ENCODE measurements around the gene LAMB2.

Gene LAMB2

DNA sequence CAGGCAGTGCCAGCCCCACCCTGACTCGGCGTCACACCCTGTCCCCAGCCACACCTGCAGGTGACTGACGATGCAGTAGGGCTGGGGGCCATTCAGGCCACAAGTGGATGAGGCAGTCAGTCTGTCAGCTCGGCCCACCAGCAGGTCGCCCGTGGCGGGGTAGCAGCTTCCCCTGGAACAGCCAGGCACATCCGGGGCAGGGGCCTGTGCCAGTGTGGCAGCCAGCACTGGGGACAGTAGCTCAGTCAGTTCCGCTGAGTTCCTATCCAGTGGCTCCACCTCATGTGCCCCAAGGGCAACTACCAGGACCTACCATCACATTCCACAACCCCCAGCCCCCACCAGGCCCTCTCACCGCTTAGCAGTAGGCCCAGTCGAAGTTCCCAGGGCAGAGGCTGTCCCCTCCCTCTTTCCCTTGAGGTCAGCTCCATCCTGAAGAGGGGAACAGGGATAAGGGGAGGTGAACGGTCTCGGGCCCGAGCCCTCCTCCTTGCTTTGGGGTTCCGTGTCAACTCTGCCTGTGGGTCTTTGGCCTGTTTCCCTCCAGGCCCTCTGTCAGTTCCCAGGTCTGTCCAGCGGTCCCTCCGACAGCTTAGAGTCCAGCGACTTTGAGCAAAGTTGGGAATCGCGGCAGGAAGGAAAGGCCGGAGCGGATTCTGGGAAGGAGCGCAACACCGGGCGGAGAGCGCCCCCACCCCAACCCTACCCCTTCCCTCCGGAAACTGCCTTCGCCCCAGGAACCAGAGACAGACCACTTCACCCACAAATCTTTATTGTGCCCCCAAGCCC, at the start of gene LAMB2:
TSS of gene LAMB2 (minus strand) at position 614 of the 789 bp plus-strand sequence. CDS start at position 431, 183 bp downstream.
- no peak for DNase-seq

DNA sequence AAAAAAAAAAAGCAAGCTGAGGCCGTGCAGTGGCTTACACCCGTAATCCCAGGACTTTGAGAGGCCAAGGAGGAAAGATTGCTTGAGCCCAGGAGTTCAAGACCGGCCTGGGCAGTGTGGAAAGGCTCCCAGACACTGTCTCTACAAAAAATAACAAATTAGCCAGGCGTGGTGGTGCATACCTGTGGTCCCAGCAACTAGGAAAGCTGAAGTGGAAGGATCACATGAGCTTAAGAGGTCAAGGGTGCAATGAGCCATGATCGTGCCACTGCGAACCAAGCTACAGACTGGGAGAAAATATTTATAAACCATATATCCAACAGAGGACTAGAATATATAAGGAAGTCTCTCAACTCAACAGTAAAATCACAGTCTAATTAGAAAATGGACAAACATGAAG, 48.5 kb upstream of the LAMB2 start:
- DNase-seq: no peak

DNA sequence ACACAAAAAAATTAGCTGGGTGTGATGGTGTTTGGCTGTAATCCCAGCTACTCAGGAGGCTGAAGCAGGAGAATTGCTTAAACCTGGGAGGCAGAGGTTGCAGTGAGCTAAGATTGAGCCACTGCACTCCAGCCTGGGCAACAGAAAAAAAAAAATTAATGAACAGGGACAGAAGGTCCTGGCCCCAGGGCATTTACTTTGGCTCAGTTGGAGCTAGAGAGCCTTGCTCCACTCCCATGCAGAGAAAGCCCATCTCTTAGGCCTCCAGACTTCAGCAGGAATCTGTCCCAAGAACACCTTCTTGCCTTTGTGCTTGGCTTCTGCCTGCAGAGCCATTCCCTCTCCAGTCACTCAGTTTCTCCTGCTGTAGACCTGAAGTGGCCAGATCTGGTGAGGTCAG, 47.3 kb upstream of the LAMB2 start:
- DNase-seq: no peak

DNA sequence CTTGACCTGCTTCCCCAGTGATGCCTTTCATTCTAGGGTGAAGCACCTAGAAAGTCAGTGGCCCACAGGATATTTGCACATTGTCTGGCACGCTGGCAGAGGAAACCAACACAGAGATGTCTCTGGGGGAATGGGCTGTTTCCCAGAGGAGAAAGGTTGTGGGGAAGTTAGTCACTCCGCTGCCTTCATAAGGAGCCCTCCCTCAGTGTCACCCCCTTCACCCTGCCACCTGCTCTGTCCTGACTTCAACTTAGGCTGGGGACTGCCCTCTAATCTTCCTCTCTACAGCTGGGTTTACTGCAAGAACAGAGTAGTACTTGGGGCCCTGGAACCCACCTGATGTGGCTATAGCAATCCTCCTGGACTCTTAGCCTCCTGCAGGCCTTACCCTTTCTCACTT, 44.2 kb upstream of the LAMB2 start:
- DNase-seq: no peak

DNA sequence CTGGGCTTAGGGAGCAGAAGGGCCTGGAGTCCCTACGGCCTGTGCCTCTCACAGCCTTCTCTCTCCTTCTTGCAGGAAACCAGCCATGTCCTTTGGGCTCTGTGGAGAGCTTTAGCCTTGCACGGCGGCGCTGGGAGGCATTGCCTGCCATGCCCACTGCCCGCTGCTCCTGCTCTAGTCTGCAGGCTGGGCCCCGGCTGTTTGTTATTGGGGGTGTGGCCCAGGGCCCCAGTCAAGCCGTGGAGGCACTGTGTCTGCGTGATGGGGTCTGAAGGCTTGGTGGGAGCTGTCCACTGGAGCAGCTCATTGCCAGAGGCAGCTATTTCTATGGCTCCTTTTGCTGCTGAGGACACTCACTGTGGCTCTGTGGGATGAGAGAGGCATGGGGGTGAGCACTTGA, 42.7 kb upstream of the LAMB2 start:
- DNase-seq: no peak

- no peak for DNase-seq
Observed at GRCh38 chr3:49174397-49174985, 41.6 kb upstream of the LAMB2 start.

DNA sequence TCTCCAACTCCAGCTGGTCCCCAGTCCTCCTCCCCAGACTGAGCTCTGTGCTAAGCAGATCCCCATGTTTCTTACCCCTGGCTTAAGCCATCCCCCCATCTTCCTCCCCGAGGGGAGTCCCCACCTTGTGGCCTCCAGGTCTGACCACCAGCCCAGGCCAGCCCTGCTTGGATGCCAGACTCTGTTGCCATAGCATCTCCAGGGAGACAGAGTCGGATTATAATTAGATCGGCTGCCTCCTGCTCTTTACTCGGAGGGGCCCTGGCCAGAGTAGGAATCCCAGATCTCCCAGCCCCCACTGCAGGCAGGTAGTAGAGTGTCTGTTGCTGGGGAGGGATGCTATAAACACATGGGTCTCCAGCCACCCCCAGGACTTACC, 40.9 kb upstream of the LAMB2 start:
- no peak for DNase-seq

- no peak for DNase-seq
Observed at GRCh38 chr3:49173116-49173791, 40.4 kb upstream of the LAMB2 start.

GRCh38 chr3:49172551-49173041, 39.7 kb upstream of the LAMB2 start:
- no peak for DNase-seq

DNA sequence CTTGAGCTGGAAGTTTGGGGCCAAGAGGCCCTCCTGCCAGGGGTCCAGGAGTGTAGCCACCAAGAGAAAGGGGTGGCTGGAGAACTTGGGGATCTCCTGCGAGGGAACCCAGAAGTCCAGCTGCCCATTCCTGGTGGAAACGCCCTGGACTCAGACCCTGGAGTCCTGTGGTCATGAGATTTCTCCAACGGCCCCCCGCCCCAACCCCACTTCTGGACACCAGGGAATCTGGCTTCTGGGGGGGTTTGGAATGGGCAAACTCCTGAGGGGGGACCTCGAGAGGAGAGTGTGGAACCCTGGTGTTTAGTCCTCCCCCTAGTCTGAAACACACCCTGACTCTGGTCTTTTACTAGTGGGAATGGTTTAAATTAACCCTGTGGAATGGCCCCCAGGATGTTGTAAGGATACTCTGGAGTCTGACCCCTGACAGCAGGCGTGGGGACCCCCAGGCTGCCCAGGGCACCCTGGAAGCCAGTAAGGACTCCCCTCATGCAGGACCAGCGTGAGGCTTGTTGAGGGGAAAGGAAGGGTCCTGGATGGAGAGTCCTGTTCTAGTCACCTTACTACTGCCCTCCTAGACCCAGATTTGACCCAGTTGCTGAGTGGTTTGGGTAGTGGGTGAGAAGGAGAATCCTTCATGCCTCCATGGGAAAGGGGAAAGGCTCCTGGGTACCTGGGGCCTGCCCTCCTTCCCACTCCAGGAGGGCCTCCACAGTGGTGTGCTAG, 39.1 kb upstream of the LAMB2 start:
- DNase-seq: no peak

GRCh38 chr3:49171119-49171774, 38.4 kb upstream of the LAMB2 start, which contains the start of gene KLHDC8B:
Gene KLHDC8B, plus strand, starts transcription at chr3:49171598. Its CDS starts 1,172 bp downstream, at chr3:49172770.
- DNase-seq: peak; percentile 29

GRCh38 chr3:49170744-49171118, 37.9 kb upstream of the LAMB2 start:
- DNase-seq: no peak

GRCh38 chr3:49166752-49167556, 34.1 kb upstream of the LAMB2 start:
- no peak for DNase-seq

GRCh38 chr3:49165771-49166751, 33.2 kb upstream of the LAMB2 start, which contains the start of gene CCDC71:
Gene CCDC71, minus strand, starts transcription at chr3:49166331. Its CDS starts 2,123 bp downstream, at chr3:49164208.
- peak; percentile 56 for DNase-seq

- peak; percentile 16 for DNase-seq
Observed at GRCh38 chr3:49164983-49165720, 32.3 kb upstream of the LAMB2 start.

GRCh38 chr3:49163609-49164008, 30.8 kb upstream of the LAMB2 start:
- DNase-seq: no peak

DNA sequence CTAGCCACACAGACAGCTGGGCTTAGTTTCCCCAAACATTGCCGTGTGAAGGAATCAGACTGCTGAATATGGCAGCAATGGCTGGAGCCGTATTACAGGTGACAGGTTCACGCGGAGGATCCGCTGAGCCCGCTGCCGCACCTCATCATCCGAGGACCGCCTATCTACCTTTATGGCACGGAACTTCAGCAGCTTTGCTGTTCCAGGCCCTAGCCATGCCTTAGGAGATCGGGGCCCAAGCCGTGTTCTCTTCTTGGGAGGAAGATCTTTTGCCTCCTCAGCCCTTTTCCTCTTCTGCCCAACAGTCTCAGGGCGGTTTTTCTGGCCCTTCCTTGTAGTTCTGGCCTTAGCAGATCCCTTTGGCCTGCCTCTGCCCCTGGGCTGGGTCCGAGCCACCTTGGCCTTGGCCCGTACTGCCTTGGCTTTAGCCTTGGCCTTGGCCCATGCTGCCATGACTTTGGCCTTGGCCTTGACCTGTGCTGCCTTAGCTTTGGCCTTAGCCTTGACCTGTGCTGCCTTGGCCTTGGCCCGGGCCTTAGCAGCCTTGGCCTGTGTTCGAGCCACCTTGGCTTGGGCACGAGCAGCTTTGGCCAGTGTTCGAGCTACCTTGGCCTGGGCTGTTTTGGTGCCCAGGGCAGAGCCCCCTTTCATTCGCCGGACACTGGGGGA, 30.0 kb upstream of the LAMB2 start:
- no peak for DNase-seq

DNA sequence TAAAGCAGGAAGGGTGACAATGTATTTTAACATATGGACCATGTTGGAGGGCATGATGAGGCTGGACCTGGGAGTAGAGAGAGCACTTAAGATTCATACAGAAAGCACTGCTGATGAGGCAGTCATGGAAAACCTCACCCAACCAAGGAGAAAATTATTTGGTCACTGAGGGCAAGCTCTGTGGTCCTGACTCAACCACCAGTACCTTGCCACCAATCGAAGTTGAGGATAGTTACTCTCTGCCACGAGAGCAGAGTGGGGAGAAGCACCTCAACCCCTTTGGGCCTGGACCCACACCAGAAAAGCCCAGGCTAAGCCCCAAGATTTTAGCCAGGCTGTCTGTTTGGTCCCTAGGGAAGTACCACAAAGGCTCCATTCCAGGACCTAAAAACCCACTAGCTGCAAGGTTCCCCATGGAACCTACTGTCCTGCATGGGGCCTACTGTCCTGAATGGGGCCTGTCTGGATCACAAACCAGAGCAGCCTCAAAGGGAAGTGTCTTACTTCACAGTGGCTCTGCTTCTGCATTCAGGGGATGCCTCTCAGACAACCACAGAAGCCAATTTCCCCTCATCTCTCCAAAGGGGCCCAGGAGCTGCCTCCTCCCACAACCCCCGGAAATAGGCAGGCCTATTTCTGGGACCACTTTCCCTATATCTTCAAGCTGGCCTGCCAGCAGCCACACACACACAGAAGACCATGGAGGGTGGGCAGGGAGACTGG, 29.1 kb upstream of the LAMB2 start:
- no peak for DNase-seq
